Posterior cingulate gyrus (tissue), 11 donors: ENCODE measurements around the gene MTFMT.

Experiments
- DNase-seq, 10 donors: peaks; one replicate each; pipeline versions ENCODE4 v3.0.0 to v3.0.0-alpha.2; 2020 to 2021; ENCODE audit warnings: mixed read lengths in 3 of 10
- intact Hi-C: fragments of 100-400 bp; cut with DNase I; formaldehyde crosslinking; loops from one replicate; pipeline ENCODE4 v1.15.1; 2023

The MTFMT gene

DNA sequence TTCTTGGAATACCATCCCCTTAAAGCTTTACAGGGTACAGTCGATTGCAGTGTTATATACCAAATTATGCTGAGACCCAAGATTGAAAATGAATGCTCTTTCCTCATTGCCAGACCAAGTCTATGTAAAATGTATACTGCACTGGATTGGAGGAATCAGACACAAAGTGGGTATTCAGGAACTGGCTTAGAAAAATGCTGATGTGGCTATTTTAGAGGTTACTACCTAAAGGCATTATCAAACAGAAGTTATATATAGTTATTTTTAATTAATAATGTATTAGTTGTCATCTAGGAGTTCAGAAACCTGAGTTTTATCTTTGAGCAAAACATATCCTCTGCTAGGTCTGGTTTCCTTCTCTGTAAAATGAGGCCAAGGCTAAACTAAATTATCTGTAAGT is 36.1 kb downstream of the MTFMT start:
- DNase-seq: no peak
- intact Hi-C loops: no loop called here

- no peak for DNase-seq
Measured at GRCh38 chr15:64991536-64992135, 37.8 kb downstream of the MTFMT start.

DNA sequence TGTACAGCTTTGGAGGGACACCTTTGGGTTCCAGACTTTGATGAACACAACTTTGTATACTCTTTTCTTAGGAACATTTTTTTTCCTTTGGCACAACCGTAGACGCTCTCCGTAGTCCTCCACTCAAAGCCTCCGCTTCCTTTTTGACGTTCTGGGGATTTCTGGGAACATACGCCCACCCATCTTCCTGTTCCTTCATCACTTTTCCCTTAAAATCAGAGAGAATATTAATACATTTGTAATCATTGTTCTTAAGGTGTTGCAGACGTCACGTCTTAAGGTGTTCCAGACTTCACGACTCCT is 39.3 kb downstream of the MTFMT start:
- intact Hi-C loops: no loop called here
- no peak for DNase-seq

More at GRCh38 chr15:64991536-64992135, 37.8 kb downstream of the MTFMT start:
- intact Hi-C loops: no loop called here

- intact Hi-C loops: loop anchor here (5.0 kb wide), 1 partner anchor 38 kb away; the partner anchor contains the start of gene MTFMT
- peak; percentile 85 to 99 (median 90) for DNase-seq
Measured at GRCh38 chr15:64989416-64990167, 39.8 kb downstream of the MTFMT start, which contains the start of gene SPG21. TSS of gene SPG21 (minus strand) at chr15:64989914. CDS start at chr15:64983569, 6,345 bp downstream.

- intact Hi-C loops: loop anchor here (5.0 kb wide), 1 partner anchor 40 kb away; the partner anchor contains the start of gene MTFMT
- DNase-seq: no peak
Measured at GRCh38 chr15:64987136-64987535, 42.3 kb downstream of the MTFMT start.

DNA sequence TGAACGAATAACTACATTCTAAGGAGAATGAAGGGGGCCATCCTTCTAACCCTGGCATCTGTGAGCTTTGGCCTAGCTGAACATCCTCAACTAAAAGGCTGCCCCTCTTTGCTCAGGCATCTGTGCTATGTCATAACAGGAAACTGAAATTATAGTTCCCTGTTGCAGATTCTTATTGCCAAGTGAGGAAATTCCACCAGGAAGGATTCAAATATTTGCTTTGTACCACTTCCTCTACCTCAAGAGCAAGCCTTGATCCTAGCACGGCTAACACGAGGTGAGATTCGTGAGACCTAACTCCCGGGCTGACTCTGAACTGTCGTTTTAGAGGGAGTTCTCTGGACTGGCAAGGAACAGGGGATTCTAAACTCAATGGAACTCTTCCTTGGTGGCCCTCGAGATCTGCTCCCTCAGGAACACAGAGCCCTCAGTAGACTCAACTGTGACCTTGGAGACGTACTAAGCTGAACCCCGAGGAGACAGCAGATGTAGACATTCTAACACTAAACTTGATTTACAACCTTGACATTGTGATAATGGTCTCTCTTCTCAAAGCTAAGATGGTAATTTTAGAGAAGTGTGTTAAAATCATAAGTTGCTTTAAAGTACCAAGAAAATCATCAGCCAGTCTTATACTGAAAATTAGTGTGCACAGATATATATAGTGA is 43.9 kb downstream of the MTFMT start:
- intact Hi-C loops: loop anchor here (5.0 kb wide), 1 partner anchor 42 kb away; the partner anchor contains the start of gene MTFMT
- DNase-seq: no peak

GRCh38 chr15:64982472-64982871 is 47.0 kb downstream of the MTFMT start:
- intact Hi-C loops: no loop called here

GRCh38 chr15:64981812-64982431 is 47.5 kb downstream of the MTFMT start:
- DNase-seq: no peak
- intact Hi-C loops: no loop called here

More at GRCh38 chr15:64982472-64982871, 47.0 kb downstream of the MTFMT start:
- DNase-seq: no peak

DNA sequence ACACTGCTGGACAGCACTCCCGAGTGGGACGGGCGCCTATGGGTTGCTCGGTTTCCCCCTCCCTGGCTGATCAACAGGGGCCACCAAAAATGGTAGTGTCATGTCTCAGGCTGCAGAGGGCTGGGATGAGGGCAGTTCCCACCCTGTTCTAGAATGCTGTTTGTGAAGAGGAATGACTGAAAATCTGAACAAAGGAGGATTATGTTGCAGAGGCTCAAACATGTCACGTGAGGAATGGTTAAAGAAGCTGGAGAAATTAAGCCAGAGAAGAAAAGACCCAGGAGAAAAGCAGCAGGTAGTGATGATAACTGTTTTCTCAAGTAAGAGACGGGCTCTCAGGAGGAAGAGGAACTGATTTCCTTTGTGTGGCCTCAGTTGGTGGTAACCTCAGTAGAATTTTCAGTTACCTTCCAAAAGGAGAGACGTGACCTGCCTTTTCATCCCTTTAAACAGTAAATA is 50.2 kb downstream of the MTFMT start:
- peak in 2 of 10 donors; percentile 43 to 86 for DNase-seq
- intact Hi-C loops: no loop called here

- intact Hi-C loops: no loop called here
- no peak for DNase-seq
Measured at GRCh38 chr15:64975390-64975789, 54.0 kb downstream of the MTFMT start.

- intact Hi-C loops: no loop called here
- DNase-seq: no peak
Measured at GRCh38 chr15:64970698-64971097, 58.7 kb downstream of the MTFMT start.

GRCh38 chr15:64969401-64969800 is 60.0 kb downstream of the MTFMT start:
- intact Hi-C loops: no loop called here
- DNase-seq: no peak

GRCh38 chr15:64961013-64961412 is 68.4 kb downstream of the MTFMT start:
- intact Hi-C loops: no loop called here
- DNase-seq: no peak

GRCh38 chr15:64960153-64960552 is 69.3 kb downstream of the MTFMT start:
- intact Hi-C loops: no loop called here

GRCh38 chr15:64959128-64959527 is 70.3 kb downstream of the MTFMT start:
- intact Hi-C loops: no loop called here
- DNase-seq: no peak

More at GRCh38 chr15:64960153-64960552, 69.3 kb downstream of the MTFMT start:
- DNase-seq: no peak

DNA sequence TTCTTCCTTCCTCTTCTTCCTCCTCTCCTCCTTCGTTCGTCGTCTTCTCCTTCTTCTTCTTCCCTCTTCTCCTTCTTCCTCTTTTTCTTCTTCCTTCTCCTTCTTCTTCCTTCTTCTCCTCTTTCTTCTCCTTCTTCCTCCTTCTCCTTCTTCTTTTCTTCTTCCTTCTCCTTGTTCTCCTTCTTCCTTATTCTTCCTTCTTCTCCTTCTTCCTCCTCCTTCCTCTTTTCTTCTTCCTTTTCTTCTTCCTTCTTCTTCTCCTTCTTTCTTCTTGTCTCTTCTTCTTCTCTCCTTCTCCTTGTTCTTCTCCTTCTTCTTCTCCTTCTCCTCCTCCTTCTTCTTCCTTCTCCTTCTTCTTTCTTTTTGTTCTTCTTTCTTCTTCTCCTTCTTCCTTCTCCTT is 75.0 kb downstream of the MTFMT start:
- no peak for DNase-seq
- intact Hi-C loops: no loop called here

DNA sequence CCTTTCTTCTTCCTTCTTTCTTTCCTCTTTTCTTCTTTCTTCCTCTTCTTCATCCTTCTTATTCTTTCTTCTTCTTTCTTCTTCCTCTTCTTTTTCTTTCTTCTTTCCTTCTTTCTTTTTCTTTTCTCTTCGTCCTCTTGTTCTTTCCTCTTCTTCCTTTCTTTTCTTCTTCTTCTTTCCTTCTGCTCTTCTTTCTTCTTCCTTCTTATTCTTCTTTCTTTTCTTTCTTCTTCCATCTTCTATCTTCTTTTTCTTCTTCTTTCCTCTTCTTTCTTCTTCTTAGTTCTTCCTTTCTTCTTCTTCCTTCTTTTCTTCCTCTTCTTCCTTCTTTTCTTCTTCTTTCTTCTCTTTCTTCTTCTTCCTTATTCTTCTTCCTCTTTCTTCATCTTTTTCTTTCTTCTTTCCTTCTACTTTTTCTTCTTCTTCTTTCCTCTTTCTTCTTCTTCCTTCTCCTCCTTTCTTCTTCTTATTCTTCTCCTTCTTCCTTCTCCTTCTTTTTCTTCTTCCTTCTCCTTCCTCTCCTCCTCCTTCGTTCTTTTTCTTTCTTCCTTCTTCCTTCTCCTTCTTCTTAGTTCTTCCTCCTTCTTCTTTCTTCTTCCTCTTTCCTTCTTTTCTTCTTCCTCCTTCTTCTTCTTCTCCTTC is 77.5 kb downstream of the MTFMT start:
- DNase-seq: no peak
- intact Hi-C loops: no loop called here
